Kidney tubule cell (primary cell): ENCODE results near the gene C5orf52.
A peak's percentile ranks its signal among the peaks of the same experiment; 100 is the strongest.
"Not testable (repeated sequence)": the region's sequence is repeated elsewhere in the genome, so short reads cannot be mapped to it uniquely, and the experiment has no call there.

Experiments
- DNase-seq: peaks from one replicate; pipeline ENCODE4 v3.0.0-alpha.2; 2018; ENCODE audit warnings: low spot score

Gene C5orf52

GRCh38 chr5:157670662-157671591 is at the start of gene C5orf52:
C5orf52 (plus strand) TSS chr5:157671533; CDS start chr5:157671615, 82 bp downstream.
- peak; percentile 20 for DNase-seq

- DNase-seq, result no peak
Observed at GRCh38 chr5:157624144-157624543, 47.2 kb upstream of the C5orf52 start.

GRCh38 chr5:157626831-157627230 is 44.5 kb upstream of the C5orf52 start:
- no peak for DNase-seq

- no peak for DNase-seq
Observed at GRCh38 chr5:157630341-157630740, 41.0 kb upstream of the C5orf52 start.

GRCh38 chr5:157640406-157641066 is 30.8 kb upstream of the C5orf52 start:
- DNase-seq, result no peak

- DNase-seq, result peak; percentile 21
Observed at GRCh38 chr5:157648275-157648990, 22.9 kb upstream of the C5orf52 start.

- DNase-seq, result peak; percentile 62
Observed at GRCh38 chr5:157649101-157649500, 22.2 kb upstream of the C5orf52 start.

GRCh38 chr5:157650991-157651611 is 20.2 kb upstream of the C5orf52 start:
- no peak for DNase-seq

- DNase-seq, result peak; percentile 68
Observed at GRCh38 chr5:157651623-157652376, 19.5 kb upstream of the C5orf52 start.

GRCh38 chr5:157652377-157652692 is 19.0 kb upstream of the C5orf52 start, which contains the start of gene SOX30:
SOX30 (minus strand) TSS chr5:157652438; CDS start chr5:157652078, 360 bp downstream.
- no peak for DNase-seq

- DNase-seq, result no peak
Observed at GRCh38 chr5:157657516-157657915, 13.8 kb upstream of the C5orf52 start.

GRCh38 chr5:157658893-157659292 is 12.4 kb upstream of the C5orf52 start:
- no peak for DNase-seq

GRCh38 chr5:157659868-157660660 is 11.3 kb upstream of the C5orf52 start:
- DNase-seq, result peak; percentile 34

- DNase-seq, result peak; percentile 76
Observed at GRCh38 chr5:157665467-157666070, 5.8 kb upstream of the C5orf52 start.

- no peak for DNase-seq
Observed at GRCh38 chr5:157668356-157668755, 3.0 kb upstream of the C5orf52 start.

GRCh38 chr5:157669701-157670097 is 1.6 kb upstream of the C5orf52 start:
- DNase-seq, result no peak

GRCh38 chr5:157671592-157672330 is 428 bp downstream of the C5orf52 start:
- no peak for DNase-seq

GRCh38 chr5:157672976-157673375 is 1.6 kb downstream of the C5orf52 start:
- DNase-seq, result no peak

GRCh38 chr5:157674351-157674750 is 3.0 kb downstream of the C5orf52 start:
- DNase-seq, result not testable (repeated sequence)
